ENCODE results near the gene SORCS3.

SORCS3 gene

GRCh38 chr10:105206616-105207015, 565.5 kb downstream of the SORCS3 start:
- DNase-seq = no peak

DNA sequence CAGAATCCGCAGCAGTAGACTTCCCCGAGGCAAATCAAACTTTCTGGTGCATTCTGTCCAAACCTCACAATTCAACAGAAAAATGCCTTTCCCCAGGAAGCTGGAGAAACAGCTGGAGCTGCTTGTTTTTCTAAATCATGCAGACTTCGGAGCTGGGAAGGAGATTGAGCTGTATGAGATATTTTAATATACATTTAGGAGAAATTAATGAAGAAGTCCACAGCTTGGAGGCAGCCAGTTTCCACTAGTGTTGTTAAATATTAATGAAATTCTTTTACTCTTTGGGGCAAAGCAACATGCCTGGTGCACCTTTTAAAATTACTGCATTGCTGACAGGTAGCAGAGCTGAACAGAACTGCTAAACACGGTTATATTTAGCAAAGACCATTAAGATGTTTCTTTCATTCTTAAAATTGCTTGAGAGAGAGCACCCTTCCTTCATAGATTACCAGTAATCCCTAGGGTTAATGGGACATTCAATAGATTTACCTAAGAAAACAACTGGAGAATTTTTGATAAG, 566.4 kb downstream of the SORCS3 start:
- no peak for DNase-seq

DNA sequence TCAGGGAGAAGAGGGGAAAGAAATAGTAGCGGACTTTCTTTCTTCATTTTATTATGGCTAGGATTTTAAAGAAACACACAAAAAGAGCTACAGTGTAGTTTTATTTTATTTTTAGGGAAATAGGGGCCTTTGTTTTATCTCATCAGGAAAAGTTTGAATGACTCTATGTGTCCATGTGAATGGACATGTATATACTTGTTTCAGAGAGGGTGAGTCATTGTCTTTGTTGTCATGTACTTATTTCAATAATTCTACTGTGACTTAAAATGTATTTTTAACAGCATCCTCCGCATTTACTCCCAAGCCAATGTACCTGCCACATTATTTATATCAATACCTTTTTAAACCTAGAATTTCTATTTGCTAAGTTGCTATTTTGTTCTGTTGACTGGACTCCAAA, 569.5 kb downstream of the SORCS3 start:
- no peak for DNase-seq

DNA sequence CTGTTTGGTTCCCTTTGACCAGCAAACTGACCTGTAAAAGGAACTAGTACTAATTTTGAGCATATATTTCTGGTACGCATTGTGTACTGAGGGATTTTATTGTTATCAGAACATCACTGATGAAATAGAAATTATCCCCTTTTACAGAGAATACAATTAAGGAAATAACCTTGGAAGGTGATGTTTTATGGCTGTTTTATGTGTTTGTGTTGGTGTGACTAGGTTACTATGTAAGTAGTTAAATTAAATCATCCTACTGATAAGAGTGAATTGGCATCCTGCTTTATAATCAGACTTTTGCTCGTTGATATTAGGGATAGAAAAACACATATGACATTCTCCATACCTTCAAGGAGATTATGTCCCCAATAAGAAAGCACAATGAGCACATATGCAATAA, 596.6 kb downstream of the SORCS3 start:
- DNase-seq = no peak

DNA sequence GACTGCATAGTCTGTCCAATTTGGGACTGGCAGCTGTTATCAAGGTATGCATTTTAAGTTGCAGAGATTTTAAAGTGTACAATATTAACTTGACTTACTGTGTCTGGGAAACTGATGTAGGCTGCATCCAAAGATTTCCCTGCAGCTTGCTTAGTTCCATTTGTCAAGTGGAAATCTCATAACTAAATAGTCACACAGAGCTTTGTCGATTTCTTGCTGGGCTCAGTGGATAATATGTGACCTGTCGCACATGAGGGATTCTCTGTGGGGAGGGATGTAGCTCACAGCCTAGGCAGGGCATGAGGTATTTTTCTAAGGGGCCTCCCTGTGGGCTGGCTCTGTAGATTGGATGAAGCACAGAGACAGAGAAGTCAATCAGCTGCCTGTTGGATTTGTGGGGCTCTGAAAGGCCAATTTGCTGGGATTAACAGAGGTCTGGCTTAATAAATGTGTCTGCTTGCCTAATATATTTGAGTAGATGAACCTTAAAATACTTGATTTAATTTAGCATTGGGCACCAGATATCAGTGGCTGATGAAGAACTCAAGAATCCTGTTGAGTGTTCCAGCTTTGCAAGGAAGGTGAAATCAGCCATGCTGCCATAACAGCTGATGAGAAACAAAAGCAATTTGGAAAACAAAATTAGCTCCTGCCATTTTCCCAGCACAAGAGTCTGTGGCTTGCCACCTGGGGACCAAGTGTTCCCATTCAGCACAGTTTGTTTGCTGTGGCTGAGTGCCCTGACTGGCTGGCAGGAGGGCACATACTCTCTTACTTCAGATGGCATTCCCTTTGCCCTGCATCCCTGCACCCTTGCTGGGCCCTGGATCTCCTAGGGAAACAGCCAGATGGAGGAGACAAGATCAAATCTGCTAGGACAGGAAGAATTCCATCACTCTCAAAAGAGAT, 598.5 kb downstream of the SORCS3 start:
- no peak for DNase-seq

DNA sequence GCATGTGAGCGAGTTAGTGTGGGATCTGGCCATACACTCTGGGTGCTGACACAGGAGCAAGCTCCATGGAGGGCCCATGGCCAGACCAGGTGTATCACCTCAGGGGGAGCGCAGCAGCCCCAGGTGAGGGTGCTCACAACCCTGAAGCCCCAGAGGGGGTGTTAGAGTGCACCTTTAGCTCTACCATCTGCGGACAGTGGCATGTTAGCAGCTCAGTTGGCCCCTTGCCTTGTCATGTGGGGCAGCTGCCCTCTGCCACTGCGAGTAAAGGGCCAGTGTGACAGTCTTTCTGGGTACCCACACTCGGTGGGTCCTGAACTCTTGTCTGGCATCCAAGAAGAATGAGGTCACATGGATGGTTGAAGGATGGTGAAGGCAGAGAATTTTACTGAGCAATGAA, 600.2 kb downstream of the SORCS3 start:
- no peak for DNase-seq

- DNase-seq = no peak
These were observed 602.3 kb downstream of the SORCS3 start for GRCh38 chr10:105243381-105243780.

- no peak for DNase-seq
These were observed 602.7 kb downstream of the SORCS3 start for GRCh38 chr10:105243825-105244224.

DNA sequence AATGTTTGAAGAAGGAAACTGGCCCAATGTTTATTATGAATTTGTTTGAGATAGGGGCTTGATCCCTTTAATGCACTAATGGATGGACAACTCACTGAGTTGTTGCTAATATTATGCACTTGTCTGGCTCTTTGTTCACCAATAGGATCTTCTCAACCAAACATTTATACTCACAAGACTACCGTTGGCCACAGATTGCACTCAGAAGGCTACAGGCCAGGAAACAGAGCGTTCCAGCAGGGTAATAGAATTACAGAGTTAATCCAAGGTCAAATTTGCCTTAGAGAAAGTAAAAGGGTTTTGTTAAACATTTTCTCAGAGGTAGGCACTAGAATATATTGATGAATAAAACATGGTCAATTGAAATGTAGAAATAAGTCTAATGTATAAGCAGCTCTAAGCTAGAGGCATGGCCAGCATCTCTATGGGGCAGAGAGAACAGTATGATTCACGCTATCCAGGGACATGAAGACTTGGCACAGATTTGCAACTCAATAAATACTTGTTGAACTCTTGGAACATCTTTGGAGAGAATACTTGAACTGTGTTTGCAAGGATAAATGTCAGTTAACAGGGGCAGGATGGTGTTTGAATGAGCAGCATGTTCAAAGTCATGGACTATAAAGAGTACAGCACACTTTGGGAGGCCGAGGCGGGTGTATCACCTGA, 606.9 kb downstream of the SORCS3 start:
- no peak for DNase-seq

DNA sequence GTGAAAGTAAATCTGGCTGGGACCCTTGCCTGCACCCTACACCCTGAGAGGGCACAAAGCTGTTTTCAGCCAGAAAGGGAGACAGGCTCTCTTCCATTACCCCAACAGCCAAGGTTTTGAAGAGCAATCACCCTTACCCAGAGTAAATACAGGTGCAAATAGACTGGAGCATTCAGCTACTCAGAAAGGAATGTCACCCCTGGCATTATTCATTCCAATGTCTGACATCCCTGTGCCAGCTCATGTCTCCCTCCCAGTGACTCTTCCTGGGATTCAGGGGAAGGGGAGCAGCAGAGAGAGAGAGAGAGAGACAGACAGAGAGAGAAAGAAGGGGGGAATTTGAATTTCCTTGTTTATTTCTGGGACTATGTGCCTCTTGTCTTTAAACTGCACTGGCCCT, 611.8 kb downstream of the SORCS3 start:
- DNase-seq = no peak

- no peak for DNase-seq
These were observed 612.6 kb downstream of the SORCS3 start for GRCh38 chr10:105253515-105254212.

- DNase-seq = no peak
These were observed 617.1 kb downstream of the SORCS3 start for GRCh38 chr10:105258036-105258673.

GRCh38 chr10:105258674-105259065, 617.6 kb downstream of the SORCS3 start:
- no peak for DNase-seq

GRCh38 chr10:105259201-105259600, 618.1 kb downstream of the SORCS3 start:
- no peak for DNase-seq

GRCh38 chr10:105262666-105263065, 621.6 kb downstream of the SORCS3 start:
- no peak for DNase-seq

DNA sequence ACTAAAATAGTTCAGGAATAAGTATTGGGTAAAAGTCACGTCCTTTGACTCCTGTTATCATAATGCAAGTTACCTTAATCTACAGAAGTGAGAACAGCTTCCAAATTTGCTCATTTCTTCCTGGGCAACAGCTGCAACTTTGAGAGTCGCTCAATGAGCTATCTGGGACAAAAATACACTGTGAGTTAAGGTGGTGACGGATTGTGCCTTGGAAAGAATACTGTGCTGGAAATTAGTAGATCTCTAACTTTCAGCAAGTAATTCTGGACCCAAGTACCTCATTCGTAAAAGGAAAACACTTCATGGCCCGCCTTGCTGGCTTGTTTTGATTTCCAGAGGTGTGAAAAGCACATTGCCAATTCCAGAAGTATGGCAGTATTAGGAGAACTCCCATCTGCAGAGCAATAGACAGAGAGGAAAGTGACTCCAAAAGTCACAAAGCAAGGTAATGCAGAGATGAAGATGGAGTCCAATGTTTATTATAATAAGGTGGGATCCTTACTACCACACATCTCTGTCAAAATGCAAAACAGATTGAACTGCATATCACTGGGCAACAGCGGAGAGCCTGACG, 626.0 kb downstream of the SORCS3 start:
- no peak for DNase-seq

DNA sequence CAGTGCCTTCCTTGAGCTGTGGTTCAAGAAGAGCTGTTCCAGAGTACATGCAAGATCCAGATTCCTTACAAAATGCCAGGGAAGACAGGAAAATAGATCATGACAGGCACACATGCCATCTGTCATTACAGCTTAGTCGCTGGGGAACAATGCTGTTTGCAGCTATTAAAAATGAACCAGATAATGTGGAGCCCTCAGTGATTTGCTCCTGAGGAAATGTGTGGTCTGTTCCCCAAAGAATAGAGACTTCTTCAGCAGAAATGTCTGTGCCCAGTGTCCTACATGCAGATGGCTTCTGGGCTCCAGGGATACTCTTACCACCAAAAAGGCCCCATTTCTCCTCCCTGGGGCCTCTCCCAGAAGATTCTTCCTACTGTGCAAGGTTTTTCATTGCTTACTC, 627.9 kb downstream of the SORCS3 start:
- no peak for DNase-seq

DNA sequence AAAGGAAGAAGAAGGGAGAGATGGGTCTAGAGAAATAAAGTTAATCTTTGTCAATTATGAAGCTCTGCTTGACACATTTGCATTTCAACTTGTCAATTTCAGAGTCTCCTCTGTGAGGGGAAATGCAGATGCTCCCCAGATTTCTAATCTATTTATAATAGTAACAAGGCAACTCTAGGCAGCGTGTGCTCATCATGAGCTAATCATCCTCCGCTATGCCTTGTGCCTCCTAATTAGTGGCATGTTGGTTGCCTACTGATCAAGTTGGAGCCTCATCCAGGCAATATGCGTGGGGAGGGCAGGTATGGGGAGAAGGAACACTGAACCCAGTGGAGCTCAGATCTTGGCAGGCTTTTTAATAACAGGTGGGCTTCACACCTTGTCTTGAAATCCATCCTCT, 628.6 kb downstream of the SORCS3 start:
- no peak for DNase-seq

- no peak for DNase-seq
These were observed 633.5 kb downstream of the SORCS3 start for GRCh38 chr10:105274556-105275070.

GRCh38 chr10:105278439-105278838, 637.3 kb downstream of the SORCS3 start:
- DNase-seq = no peak

DNA sequence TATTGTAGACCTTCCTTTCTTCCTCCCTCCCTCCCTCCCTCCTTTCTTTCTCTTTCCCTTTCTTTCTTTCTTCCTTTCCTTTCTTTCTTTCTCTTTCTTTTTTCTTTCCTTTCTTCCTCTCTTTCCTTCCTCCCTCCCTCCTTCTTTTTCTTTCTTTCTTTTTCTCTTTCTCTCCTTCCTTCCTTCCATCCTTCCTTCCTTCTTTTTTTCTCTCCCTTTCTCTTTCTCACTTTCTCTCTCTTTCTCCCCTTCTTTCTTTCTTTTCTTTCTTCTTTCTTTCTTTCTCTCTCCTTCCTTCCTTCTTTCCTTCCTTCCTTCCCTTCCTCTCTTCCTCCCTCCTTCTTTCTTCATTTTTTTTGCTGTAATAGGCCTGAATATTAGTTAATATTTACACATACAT, 638.0 kb downstream of the SORCS3 start:
- no peak for DNase-seq

DNA sequence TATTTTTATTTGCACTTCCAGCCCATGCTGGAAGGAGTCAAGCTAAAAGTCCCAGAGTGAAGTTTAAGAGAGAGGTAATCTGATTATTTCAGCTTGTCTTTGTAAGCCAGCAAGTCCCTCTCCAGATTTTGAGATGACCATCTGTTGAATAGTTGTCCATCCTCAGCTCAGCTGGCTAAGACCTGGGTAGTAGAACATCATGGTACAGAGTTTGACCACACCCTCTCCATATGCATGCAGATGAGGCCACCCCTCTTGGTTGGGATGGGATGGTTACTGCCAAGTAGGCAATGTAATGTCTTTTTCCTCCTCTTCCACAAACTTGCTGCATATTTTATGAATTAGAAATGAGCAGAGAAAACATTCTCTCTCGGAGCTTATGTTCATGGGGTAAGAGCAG, 639.8 kb downstream of the SORCS3 start:
- no peak for DNase-seq

Data from NCI-H1092 (cell line).